ENCODE results near the gene CELA1.

DNA sequence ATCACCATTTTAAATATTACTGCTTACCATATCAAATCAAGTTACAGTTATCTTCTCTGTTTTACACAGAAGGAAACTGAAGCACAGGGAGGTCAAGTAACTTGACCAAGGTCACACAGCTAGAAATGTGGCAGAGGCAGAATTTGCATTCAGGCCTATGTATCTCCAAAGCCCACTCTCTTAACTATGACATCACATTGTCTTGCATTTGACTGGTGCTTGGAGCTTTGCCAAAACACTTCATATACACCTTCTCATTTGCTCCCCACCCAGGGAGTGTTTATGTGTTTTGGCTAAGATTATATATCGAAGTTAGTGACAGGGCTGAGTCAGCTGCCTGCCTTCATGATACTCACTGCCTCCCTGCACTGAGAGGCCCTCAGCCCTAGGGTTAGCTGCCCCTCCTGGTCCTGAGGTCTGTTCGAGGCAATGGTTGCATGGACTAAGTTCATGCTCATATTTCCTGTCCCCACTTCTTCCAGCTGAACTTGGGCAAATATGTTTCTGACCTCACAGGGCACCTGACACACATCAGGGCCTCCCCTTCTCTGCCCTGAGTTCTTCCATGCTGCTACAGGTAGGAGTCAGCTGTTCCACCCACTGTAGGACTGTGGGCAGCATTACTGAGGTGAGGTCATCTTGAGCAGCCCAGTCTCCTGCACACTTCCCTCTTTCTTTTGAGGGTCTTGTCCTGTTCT lies 43.0 kb upstream of the CELA1 start:
- TF ChIP-seq ZNF274 (IDR thresholded peaks at IDR 0.05; ENCODE audit: low read depth, low read length) (no peak), YY1 (IDR thresholded peaks at IDR 0.05; ENCODE audit: insufficient read depth, insufficient read length) (no peak)

All from NT2/D1 (cell line).